Naive thymus-derived CD4-positive, alpha-beta T cell (primary cell): ENCODE results near the gene PLEKHM1. TPM values are rescaled to one million over a fixed set of nuclear protein-coding genes. Genes with fewer than 3 reads are reported as not detected.
"Not testable (repeated sequence)": the region's sequence is repeated elsewhere in the genome, so short reads cannot be mapped to it uniquely, and the experiment has no call there.

Experiments used
- ATAC-seq: fragments of 150-1000 bp; cut with Tn5 transposase; 2 replicates; pipeline ENCODE4 v1.10.0; 2021; ENCODE audit warnings: mild to moderate bottlenecking, moderate library complexity
- CTCF ChIA-PET: fragments of 350-600 bp; sonication (Branson Sonifier 250); formaldehyde crosslinking; loops from one replicate; lab custom pipeline; 2021; ENCODE audit warnings: antibody characterized with exemption; lab: Charles Lee
- POLR2A ChIA-PET: fragments of 350-600 bp; sonication (Branson Sonifier 250); formaldehyde crosslinking; loops from one replicate; lab custom pipeline; 2021; ENCODE audit warnings: antibody characterized with exemption, inconsistent platforms; lab: Charles Lee
- DNase-seq, 9 donors: peaks; one replicate each; pipeline versions ENCODE4 v3.0.0 to v3.0.0-alpha.2; 2020 to 2022; ENCODE audit warnings: mixed read lengths in 1 of 9
- H3K27ac ChIP-seq: one replicate; pipeline ENCODE4 v1.7.0; 2013; ENCODE audit warnings: mild to moderate bottlenecking, low read depth, low read length, moderate library complexity
- H3K27me3 ChIP-seq, 2 donors: one replicate each; pipeline ENCODE4 v1.7.0; 2013; ENCODE audit warnings: low read length in 2 of 2, mild to moderate bottlenecking in 2 of 2, moderate library complexity in 2 of 2; ENCODE audit not compliant: control insufficient read depth in 2 of 2, insufficient read depth in 2 of 2
- H3K36me3 ChIP-seq, 3 experiments: 1 replicate in 2 of 3; 2 replicates in 1 of 3; pipeline ENCODE4 v1.7.0; 2013; ENCODE audit warnings: low read length in 3 of 3, mild to moderate bottlenecking in 3 of 3, moderate library complexity in 1 of 3; ENCODE audit not compliant: insufficient read depth in 3 of 3, control insufficient read depth in 2 of 3
- H3K4me1 ChIP-seq, 2 donors: one replicate each; pipeline ENCODE4 v1.7.0; 2013; ENCODE audit warnings: low read length in 2 of 2, mild to moderate bottlenecking in 2 of 2, moderate library complexity in 1 of 2; ENCODE audit not compliant: control insufficient read depth in 2 of 2, insufficient read depth in 2 of 2
- H3K4me3 ChIP-seq: 2 replicates; pipeline ENCODE4 v1.7.0; 2013; ENCODE audit warnings: mild to moderate bottlenecking, low read length
- H3K9me3 ChIP-seq, 3 experiments: 1 replicate in 2 of 3; 2 replicates in 1 of 3; pipeline ENCODE4 v1.7.0; 2013; ENCODE audit warnings: low read length in 3 of 3; ENCODE audit not compliant: control insufficient read depth in 2 of 3
- H3K27ac Mint-ChIP-seq, 9 donors: one replicate each; pipeline ENCODE4 v1.8.0; 2020 to 2022; ENCODE audit warnings: mixed read lengths in 9 of 9, mild to moderate bottlenecking in 8 of 9, moderate library complexity in 5 of 9, inconsistent platforms in 2 of 9
- H3K27me3 Mint-ChIP-seq, 5 donors: one replicate each; pipeline ENCODE4 v1.8.0; 2021 to 2022; ENCODE audit warnings: mixed read lengths in 5 of 5, mild to moderate bottlenecking in 1 of 5
- H3K36me3 Mint-ChIP-seq, 5 donors: one replicate each; pipeline ENCODE4 v1.8.0; 2020 to 2022; ENCODE audit warnings: mixed read lengths in 5 of 5, mild to moderate bottlenecking in 3 of 5, inconsistent platforms in 1 of 5
- H3K4me1 Mint-ChIP-seq, 7 donors: one replicate each; pipeline ENCODE4 v1.8.0; 2020 to 2022; ENCODE audit warnings: mixed read lengths in 7 of 7, mild to moderate bottlenecking in 3 of 7, inconsistent platforms in 1 of 7
- H3K4me3 Mint-ChIP-seq, 10 donors: one replicate each; pipeline ENCODE4 v1.8.0; 2020 to 2022; ENCODE audit warnings: mild to moderate bottlenecking in 10 of 10, mixed read lengths in 10 of 10, moderate library complexity in 6 of 10, inconsistent platforms in 2 of 10
- H3K9me3 Mint-ChIP-seq, 11 donors: one replicate each; pipeline ENCODE4 v1.8.0; 2020 to 2022; ENCODE audit warnings: mixed read lengths in 11 of 11, mild to moderate bottlenecking in 4 of 11, inconsistent platforms in 1 of 11, moderate library complexity in 1 of 11
- intact Hi-C, 2 donors: fragments of 100-400 bp; cut with micrococcal nuclease; formaldehyde crosslinking; loops; one replicate each; pipeline ENCODE4 v1.15.1; 2023
- polyA plus RNA-seq, 2 donors: library from polyadenylated mRNA; unstranded; fragments of 300-500 nt; fragmentation: Illumina TruSeq; gene quantifications; one replicate each; pipeline ENCODE4 v1.2.3, GENCODE V29; 2021
- total RNA-seq, 6 experiments: library from RNA in 5 of 6; stranded (reverse) in 5 of 6; gene quantifications; 1 replicate in 5 of 6; 2 replicates in 1 of 6; pipeline ENCODE4 v1.2.3 and lab custom pipeline; 2021 to 2026

Gene PLEKHM1
- total and polyA plus RNA-seq, 7 experiments from 2014 or later, result 11.5 to 111 (median 76.3) TPM

DNA sequence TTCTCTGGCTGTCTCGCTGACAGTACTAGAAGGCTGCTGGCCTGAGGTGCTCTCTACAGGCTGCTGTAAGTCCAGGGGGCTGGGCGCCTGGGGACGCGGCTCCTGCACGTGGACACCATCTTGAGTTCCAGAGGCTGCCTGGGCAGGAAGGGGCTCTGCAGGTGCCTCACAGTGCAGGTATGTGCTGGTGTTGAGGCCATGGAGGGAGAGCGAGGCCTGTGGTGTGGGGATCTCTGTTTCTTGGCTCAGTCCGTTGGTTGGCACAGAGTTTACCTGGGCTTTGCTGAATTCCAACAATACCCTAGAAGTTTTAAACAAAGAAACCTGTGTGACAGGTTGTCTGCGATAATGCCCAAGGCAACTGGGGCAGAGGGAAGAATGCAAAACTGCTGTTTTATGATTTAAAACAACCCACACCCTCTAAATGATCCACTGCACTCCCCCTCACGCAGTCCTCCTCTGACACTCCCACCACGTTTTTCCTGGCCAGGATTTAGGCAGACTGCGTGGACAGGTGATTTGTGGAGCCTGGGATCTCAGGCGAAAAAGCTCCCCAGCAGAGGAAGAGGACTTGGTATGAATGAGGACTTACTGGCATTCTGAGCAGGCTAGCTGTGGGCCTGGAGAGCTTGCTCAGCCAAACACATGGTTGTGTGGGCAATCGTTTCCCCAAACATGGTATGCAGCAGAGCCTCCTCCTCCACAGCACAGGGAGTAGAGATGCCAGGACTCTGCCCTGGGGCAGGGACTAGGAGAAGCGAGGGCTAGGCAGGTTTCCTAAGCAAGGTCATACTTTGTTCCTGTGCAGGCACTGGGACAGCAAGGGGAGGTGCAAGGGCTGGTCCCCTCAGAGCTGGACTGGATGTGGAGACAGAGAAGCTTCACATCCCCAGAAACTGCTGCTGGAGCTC is 22.0 kb downstream of the PLEKHM1 start:
- H3K4me1 Mint-ChIP-seq, POLR2A ChIA-PET, intact Hi-C loops, H3K4me3 Mint-ChIP-seq, H3K9me3 Mint-ChIP-seq, H3K27me3 ChIP-seq, H3K4me3 ChIP-seq, DNase-seq, H3K27me3 Mint-ChIP-seq, H3K9me3 ChIP-seq, H3K27ac ChIP-seq, CTCF ChIA-PET, H3K4me1 ChIP-seq: not testable (repeated sequence)
- ATAC-seq, result peak; percentile 20
- peak overlapping the region in 1 of 9 donors; percentile 25 for H3K27ac Mint-ChIP-seq
- peaks cover 0 to 19% (median 0%) of the 10 kb centered on the region in 5 donors for H3K36me3 Mint-ChIP-seq
- H3K36me3 ChIP-seq, result peaks cover 0 to 10% (median 0%) of the 10 kb centered on the region in 3 experiments

DNA sequence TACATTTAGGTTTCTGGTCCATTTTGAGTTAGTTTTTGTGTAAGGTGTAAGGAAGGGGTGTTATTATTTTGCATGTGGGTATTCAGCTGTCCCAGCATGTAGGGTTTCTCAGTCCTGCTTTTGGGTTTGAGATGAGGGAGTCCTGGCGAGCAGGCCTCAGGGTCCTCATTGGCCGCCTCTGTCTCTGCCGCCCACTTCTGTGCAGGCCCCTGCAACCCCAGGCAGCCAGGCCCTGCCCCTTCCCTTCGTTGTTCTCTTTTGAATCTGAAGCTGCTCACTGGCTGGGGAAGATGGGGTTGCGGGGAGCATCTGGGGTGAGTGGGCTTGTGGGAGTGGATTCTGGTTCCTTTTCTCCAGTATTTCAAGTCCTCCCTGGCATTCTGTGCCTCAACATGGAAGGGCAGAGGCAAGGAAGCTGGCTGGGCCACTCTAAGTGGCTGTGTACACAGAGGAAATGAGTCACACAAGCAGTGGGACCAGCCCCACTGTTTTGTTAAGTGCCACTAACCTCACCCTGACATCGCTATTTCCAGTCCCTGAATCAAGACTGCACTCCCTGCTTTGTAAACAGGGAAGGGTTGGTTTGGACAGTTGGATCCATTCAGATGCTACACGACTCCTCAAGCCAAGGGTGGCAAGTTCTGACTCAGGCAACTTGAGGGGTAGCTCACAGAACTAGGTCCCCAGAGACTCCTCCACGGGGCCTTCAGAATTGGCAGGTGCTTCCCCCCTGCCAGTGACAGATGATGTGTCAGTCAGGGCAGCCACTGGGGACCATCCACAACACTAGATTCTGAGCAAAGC is 28.8 kb downstream of the PLEKHM1 start:
- H3K4me3 ChIP-seq, intact Hi-C loops, H3K27me3 Mint-ChIP-seq, H3K4me1 ChIP-seq, H3K27me3 ChIP-seq, H3K27ac ChIP-seq, H3K36me3 ChIP-seq, H3K9me3 Mint-ChIP-seq, POLR2A ChIA-PET, H3K9me3 ChIP-seq, CTCF ChIA-PET: not testable (repeated sequence)
- Mint-ChIP-seq H3K4me3 (peak overlapping the region in 1 of 10 donors; percentile 37), H3K4me1 (peaks cover 0 to 15% (median 0%) of the 10 kb centered on the region in 7 donors), H3K36me3 (peaks cover 0 to 18% (median 6%) of the 10 kb centered on the region in 5 donors), H3K27ac (peak overlapping the region in 4 of 9 donors; percentile 45 to 81 (median 60))
- ATAC-seq, result peak; percentile 89
- DNase-seq, result peak in 1 of 9 donors; percentile 43

DNA sequence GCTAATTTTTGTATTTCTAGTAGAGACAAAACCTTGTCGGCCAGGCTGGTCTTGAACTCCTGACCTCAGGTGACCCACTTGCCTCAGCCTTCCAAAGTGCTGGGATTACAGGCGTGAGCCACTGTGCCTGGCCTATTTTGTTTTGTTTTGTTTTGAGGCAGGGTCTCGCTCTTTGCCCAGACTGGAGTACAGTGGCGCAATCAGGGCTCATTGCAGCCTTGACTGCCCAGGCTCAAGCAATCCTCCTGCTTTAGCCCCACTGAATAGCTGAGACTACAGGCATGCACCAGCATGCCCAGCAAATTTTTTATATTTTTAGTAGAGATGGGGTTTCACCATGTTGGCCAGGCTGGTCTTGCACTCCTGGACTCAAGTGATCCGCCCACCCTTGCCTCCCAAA is 30.1 kb downstream of the PLEKHM1 start:
- H3K27me3 ChIP-seq, H3K4me3 Mint-ChIP-seq, CTCF ChIA-PET, DNase-seq, H3K4me1 ChIP-seq, POLR2A ChIA-PET, H3K27ac ChIP-seq, intact Hi-C loops, H3K27ac Mint-ChIP-seq, H3K9me3 ChIP-seq, H3K36me3 ChIP-seq, H3K9me3 Mint-ChIP-seq, H3K27me3 Mint-ChIP-seq, H3K4me3 ChIP-seq, ATAC-seq: not testable (repeated sequence)
- Mint-ChIP-seq H3K36me3 (peaks cover 4 to 24% (median 6%) of the 10 kb centered on the region in 5 donors), H3K4me1 (peaks cover 0 to 15% (median 8%) of the 10 kb centered on the region in 7 donors)

DNA sequence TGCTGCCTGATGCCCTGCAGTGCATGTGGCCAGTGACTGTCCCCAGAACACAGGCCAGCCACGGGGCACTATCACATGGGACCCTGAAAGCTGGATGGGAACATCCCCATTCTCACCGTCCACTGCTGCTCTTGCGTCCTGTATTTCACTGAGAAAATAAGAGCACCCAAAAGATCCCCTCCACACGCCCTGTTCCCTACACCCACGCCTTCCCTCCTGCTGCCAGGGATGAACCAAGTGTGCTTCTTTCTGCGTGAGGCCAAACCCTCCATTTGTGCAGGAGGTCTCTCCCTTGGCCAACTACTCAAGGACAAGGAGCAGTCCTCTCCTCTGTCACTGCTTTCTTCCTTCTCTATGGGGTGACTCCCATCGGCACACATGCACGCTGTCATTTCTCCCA is 36.2 kb downstream of the PLEKHM1 start:
- intact Hi-C loops, H3K9me3 Mint-ChIP-seq, H3K36me3 ChIP-seq, H3K27ac ChIP-seq, ATAC-seq, H3K4me3 Mint-ChIP-seq, POLR2A ChIA-PET, H3K4me1 ChIP-seq, H3K4me3 ChIP-seq, H3K27me3 ChIP-seq, H3K27me3 Mint-ChIP-seq, H3K9me3 ChIP-seq, CTCF ChIA-PET, DNase-seq: not testable (repeated sequence)
- peaks cover 0 to 11% (median 5%) of the 10 kb centered on the region in 7 donors for H3K4me1 Mint-ChIP-seq
- peaks cover 6 to 22% (median 8%) of the 10 kb centered on the region in 5 donors for H3K36me3 Mint-ChIP-seq
- H3K27ac Mint-ChIP-seq, result peak overlapping the region in 1 of 9 donors; percentile 4

DNA sequence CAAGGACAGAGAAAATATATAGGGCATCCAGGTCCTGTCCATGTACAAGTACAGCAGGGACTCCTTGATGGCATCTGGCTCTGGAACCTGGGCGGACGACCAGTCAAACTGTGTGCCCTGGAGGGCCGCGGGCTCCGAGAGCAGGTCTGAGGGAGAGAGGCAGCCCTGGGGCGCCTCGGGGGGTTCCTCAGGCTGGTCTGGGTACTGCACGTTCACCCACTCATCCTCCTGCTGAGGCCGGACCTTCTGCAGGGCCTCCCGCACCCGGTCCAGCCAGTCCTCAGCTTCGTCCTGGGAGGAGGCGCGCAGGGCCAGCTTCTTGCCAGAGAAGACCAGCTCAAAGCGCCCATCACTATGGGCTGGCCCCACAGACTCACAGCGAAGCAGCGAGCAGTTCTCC is 36.8 kb downstream of the PLEKHM1 start:
- H3K27me3 Mint-ChIP-seq, DNase-seq, CTCF ChIA-PET, H3K9me3 ChIP-seq, H3K4me1 ChIP-seq, H3K9me3 Mint-ChIP-seq, H3K36me3 ChIP-seq, H3K27ac Mint-ChIP-seq, ATAC-seq, POLR2A ChIA-PET, H3K27ac ChIP-seq, intact Hi-C loops, H3K27me3 ChIP-seq, H3K4me3 ChIP-seq, H3K4me3 Mint-ChIP-seq: not testable (repeated sequence)
- Mint-ChIP-seq H3K4me1 (peaks cover 0 to 11% (median 5%) of the 10 kb centered on the region in 7 donors), H3K36me3 (peaks cover 4 to 21% (median 6%) of the 10 kb centered on the region in 5 donors)

DNA sequence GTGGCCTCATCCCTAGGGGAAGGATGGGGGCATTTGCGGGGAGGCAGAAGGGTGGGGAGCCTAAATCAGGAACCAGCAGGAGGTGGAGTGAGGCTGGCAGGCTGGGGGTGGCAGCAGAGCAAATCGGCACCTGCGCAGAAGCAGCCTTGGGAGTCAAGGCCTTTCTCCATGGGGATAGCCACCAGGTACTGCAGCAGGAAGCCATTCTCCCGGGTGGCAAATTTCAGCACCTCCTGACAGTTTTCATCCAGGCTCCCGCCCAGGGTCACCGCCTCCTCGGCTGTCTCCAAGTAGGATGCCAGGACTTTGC is 37.3 kb downstream of the PLEKHM1 start:
- H3K27me3 ChIP-seq, H3K4me3 Mint-ChIP-seq, H3K9me3 Mint-ChIP-seq, H3K4me3 ChIP-seq, DNase-seq, POLR2A ChIA-PET, intact Hi-C loops, ATAC-seq, H3K27me3 Mint-ChIP-seq, CTCF ChIA-PET, H3K36me3 ChIP-seq, H3K27ac ChIP-seq, H3K9me3 ChIP-seq, H3K4me1 ChIP-seq, H3K27ac Mint-ChIP-seq: not testable (repeated sequence)
- peaks cover 0 to 11% (median 5%) of the 10 kb centered on the region in 7 donors for H3K4me1 Mint-ChIP-seq
- H3K36me3 Mint-ChIP-seq, result peaks cover 4 to 22% (median 6%) of the 10 kb centered on the region in 5 donors
